HEK293 (cell line): Measurements from ENCODE around the gene ATP8A2.

Experiments used
- CTCF ChIA-PET: fragments of 350-600 bp; formaldehyde crosslinking; extraction: SDS; loops from one replicate; lab custom pipeline; 2021; ENCODE audit warnings: antibody characterized with exemption; lab: Yijun Ruan, JAX
- POLR2A ChIA-PET: fragments of 300-600 bp; formaldehyde crosslinking; extraction: SDS; loops from one replicate; lab custom pipeline; 2020; ENCODE audit warnings: antibody characterized with exemption, inconsistent platforms; lab: Yijun Ruan, JAX
- H3K27ac ChIP-seq: fragments of 200-500 bp; sonication (Bioruptor generic); 2 replicates; pipeline ENCODE4 v1.5.1; 2014; ENCODE audit warnings: low read depth, low read length, control low read depth, inconsistent platforms; ENCODE audit errors: extremely low read depth
- H3K36me3 ChIP-seq, 2 experiments: fragments of 200-500 bp in 1 of 2; sonication (Bioruptor generic) in 1 of 2; 1 replicate in 1 of 2; 2 replicates in 1 of 2; pipeline ENCODE4 v1.5.1; 2014 to 2017; ENCODE audit warnings: inconsistent platforms in 2 of 2, low read length in 2 of 2; ENCODE audit not compliant: control insufficient read depth in 2 of 2, insufficient read depth in 1 of 2
- H3K4me1 ChIP-seq: fragments of 200-500 bp; sonication (Bioruptor generic); 2 replicates; pipeline ENCODE4 v1.5.1; 2014; ENCODE audit warnings: mild to moderate bottlenecking, low read length, inconsistent platforms; ENCODE audit not compliant: control insufficient read depth, insufficient read depth
- H3K4me3 ChIP-seq: 2 replicates; pipeline ENCODE4 v1.5.1; 2011; ENCODE audit warnings: low read depth, mild to moderate bottlenecking, control low read depth, low read length, moderate library complexity
- H3K9me3 ChIP-seq: fragments of 200-500 bp; sonication (Bioruptor generic); 2 replicates; pipeline ENCODE4 v1.5.1; 2014; ENCODE audit warnings: low read depth, low read length, inconsistent platforms; ENCODE audit not compliant: control insufficient read depth, insufficient read depth
- HIC1 ChIP-seq: fragments of 450-650 bp; formaldehyde crosslinking; IDR thresholded peaks from 2 replicates; pipeline ENCODE4 v1.5.1; 2016; ENCODE audit warnings: missing biosample characterization, missing genetic modification characterization
- HOXC10 ChIP-seq: sonication (generic); formaldehyde crosslinking; IDR thresholded peaks from 2 replicates; pipeline ENCODE4 v1.8.1; 2023; ENCODE audit warnings: mild to moderate bottlenecking, missing genetic modification reagents
- PRDM1 ChIP-seq: fragments of 450-650 bp; formaldehyde crosslinking; IDR thresholded peaks from 2 replicates; pipeline ENCODE4; 2016; ENCODE audit warnings: missing biosample characterization, missing genetic modification characterization
- REST ChIP-seq: fragments of 450-650 bp; formaldehyde crosslinking; IDR thresholded peaks from 2 replicates; pipeline ENCODE4 v1.5.1; 2016; ENCODE audit warnings: missing biosample characterization, missing genetic modification characterization
- SP7 ChIP-seq: fragments of 450-650 bp; formaldehyde crosslinking; IDR thresholded peaks from 2 replicates; pipeline ENCODE4 v1.5.1; 2016; ENCODE audit warnings: missing biosample characterization, missing genetic modification characterization
- YY2 ChIP-seq: fragments of 450-650 bp; formaldehyde crosslinking; IDR thresholded peaks from 2 replicates; pipeline ENCODE4 v1.5.1; 2016; ENCODE audit warnings: missing biosample characterization, missing genetic modification characterization
- ZBTB10 ChIP-seq: fragments of 450-650 bp; formaldehyde crosslinking; IDR thresholded peaks from 2 replicates; pipeline ENCODE4 v1.5.1; 2016; ENCODE audit warnings: missing biosample characterization, missing genetic modification characterization
- ZNF138 ChIP-seq: fragments of 450-650 bp; formaldehyde crosslinking; IDR thresholded peaks from 2 replicates; pipeline ENCODE4 v1.5.1; 2016; ENCODE audit warnings: missing biosample characterization, missing genetic modification characterization, borderline replicate concordance
- ZNF157 ChIP-seq: fragments of 450-650 bp; formaldehyde crosslinking; IDR thresholded peaks from 2 replicates; pipeline ENCODE4 v1.5.1; 2016; ENCODE audit warnings: missing biosample characterization, missing genetic modification characterization
- ZNF16 ChIP-seq: fragments of 450-650 bp; formaldehyde crosslinking; IDR thresholded peaks from 2 replicates; pipeline ENCODE4 v1.5.1; 2016; ENCODE audit warnings: low read depth, missing biosample characterization, missing genetic modification characterization
- ZNF169 ChIP-seq: fragments of 450-650 bp; formaldehyde crosslinking; IDR thresholded peaks from 2 replicates; pipeline ENCODE4 v1.5.1; 2016; ENCODE audit warnings: missing biosample characterization, missing genetic modification characterization
- ZNF426 ChIP-seq: fragments of 450-650 bp; formaldehyde crosslinking; IDR thresholded peaks from 2 replicates; pipeline ENCODE4 v1.5.1; 2017; ENCODE audit warnings: missing biosample characterization, missing genetic modification characterization, mild to moderate bottlenecking, inconsistent platforms, moderate library complexity
- ZNF433 ChIP-seq: fragments of 450-650 bp; formaldehyde crosslinking; IDR thresholded peaks from 2 replicates; pipeline ENCODE4 v1.5.1; 2016; ENCODE audit warnings: missing biosample characterization, missing genetic modification characterization, low read depth
- ZNF513 ChIP-seq: fragments of 450-650 bp; IDR thresholded peaks from 2 replicates; pipeline ENCODE4 v1.5.1; 2018; ENCODE audit warnings: missing biosample characterization, missing genetic modification characterization
- ZNF529 ChIP-seq: fragments of 450-650 bp; formaldehyde crosslinking; IDR thresholded peaks from 2 replicates; pipeline ENCODE4 v1.5.1; 2017; ENCODE audit warnings: missing genetic modification characterization, missing biosample characterization; ENCODE audit not compliant: insufficient replicate concordance
- ZNF596 ChIP-seq: fragments of 450-650 bp; IDR thresholded peaks from 2 replicates; pipeline ENCODE4 v1.5.0; 2018; ENCODE audit warnings: missing biosample characterization, mild to moderate bottlenecking, missing genetic modification characterization, moderate library complexity
- ZNF747 ChIP-seq: fragments of 450-650 bp; formaldehyde crosslinking; IDR thresholded peaks from 2 replicates; pipeline ENCODE4 v1.5.1; 2016; ENCODE audit warnings: missing biosample characterization, missing genetic modification characterization
- ZNF843 ChIP-seq: fragments of 450-650 bp; formaldehyde crosslinking; IDR thresholded peaks from 2 replicates; pipeline ENCODE4 v1.5.1; 2016; ENCODE audit warnings: missing biosample characterization, missing genetic modification characterization

The ATP8A2 gene

GRCh38 chr13:25707726-25708125 lies 336.0 kb downstream of the ATP8A2 start:
- H3K4me3 ChIP-seq = no peak overlapping the region
- TF ChIP-seq SP7 = no peak
- no peak for TF ChIP-seq ZNF843 (tag by site-specific recombination)
- TF ChIP-seq ZBTB10 = no peak
- TF ChIP-seq HOXC10 (CRISPR knock-in tag) = no peak
- TF ChIP-seq HIC1 = no peak
- TF ChIP-seq ZNF747 (tag by site-specific recombination) = no peak
- no peak for TF ChIP-seq ZNF513 (tag by site-specific recombination)
- no peak for TF ChIP-seq ZNF426 (tag by site-specific recombination)
- no peak for TF ChIP-seq ZNF596 (tag by site-specific recombination)
- no peak for TF ChIP-seq ZNF433 (tag by site-specific recombination)
- TF ChIP-seq ZNF157 (tag by site-specific recombination) = no peak
- no peak for TF ChIP-seq ZNF529 (tag by site-specific recombination)
- no peak for TF ChIP-seq ZNF16 (tag by site-specific recombination)
- no peak for TF ChIP-seq ZNF138
- TF ChIP-seq REST (tag by site-specific recombination) = no peak
- no peak for TF ChIP-seq ZNF169 (tag by site-specific recombination)
- POLR2A ChIA-PET = no interaction called here
- no peaks in the 10 kb centered on the region for H3K9me3 ChIP-seq
- no peaks in the 10 kb centered on the region for H3K36me3 ChIP-seq
- H3K4me1 ChIP-seq = peaks cover 9% of the 10 kb centered on the region; the same call in 1 of the 2 replicates
- no peak overlapping the region for H3K27ac ChIP-seq
- CTCF ChIA-PET = interaction anchor here (1.2 kb wide), 1 partner anchor 388 kb away, joined by 5 read pairs; no protein-coding TSS in a partner anchor

- POLR2A ChIA-PET = no interaction called here
- Histone ChIP-seq H3K27ac (no peak overlapping the region), H3K4me1 (peaks cover 9% of the 10 kb centered on the region; the same call in 1 of the 2 replicates), H3K9me3 (no peaks in the 10 kb centered on the region), H3K4me3 (no peak overlapping the region), H3K36me3 (no peaks in the 10 kb centered on the region)
- CTCF ChIA-PET = interaction anchor here (0.6 to 1.2 kb wide), 2 partner anchors 182 to 387 kb away, joined by 3 to 5 read pairs; no protein-coding TSS in a partner anchor
- TF ChIP-seq SP7 (no peak), PRDM1 (tag by site-specific recombination) (peak; percentile 58; the same call in 1 of the 2 replicates), YY2 (tag by site-specific recombination) (no peak)
These were observed 336.5 kb downstream of the ATP8A2 start for GRCh38 chr13:25708268-25708667.
